ENCODE measurements around the gene CYP4V2. TPM values are rescaled to one million over a fixed set of nuclear protein-coding genes. Genes with fewer than 3 reads are reported as not detected.
A peak's percentile ranks its signal among the peaks of the same experiment; 100 is the strongest.

Gene CYP4V2
- total and polyA plus RNA-seq, 11 donors: 14.4 to 44.6 (median 26.0) TPM

DNA sequence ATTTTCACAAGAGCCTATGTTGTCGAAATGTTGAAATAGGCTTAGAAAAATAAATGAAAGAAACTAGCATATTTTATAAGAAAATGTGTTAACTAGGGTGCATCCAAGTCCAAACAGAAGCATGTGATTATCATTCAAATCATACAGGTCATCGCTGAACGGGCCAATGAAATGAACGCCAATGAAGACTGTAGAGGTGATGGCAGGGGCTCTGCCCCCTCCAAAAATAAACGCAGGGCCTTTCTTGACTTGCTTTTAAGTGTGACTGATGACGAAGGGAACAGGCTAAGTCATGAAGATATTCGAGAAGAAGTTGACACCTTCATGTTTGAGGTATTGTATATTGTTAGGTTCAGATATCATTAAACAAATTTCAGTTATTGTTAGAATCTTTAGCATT lies 9.6 kb downstream of the CYP4V2 start:
- Histone ChIP-seq H3K27ac (peak overlapping the region in 8 of 12 donors; percentile 26 to 80 (median 51)), H3K4me1 (peaks cover 0 to 22% (median 0%) of the 10 kb centered on the region in 12 donors), H3K9me3 (no peaks in the 10 kb centered on the region), H3K27me3 (no peaks in the 10 kb centered on the region), H3K36me3 (peaks cover 0 to 45% (median 23%) of the 10 kb centered on the region in 9 donors), H3K4me3 (no peak overlapping the region)
- DNase-seq: peak in 1 of 5 donors; percentile 32
- intact Hi-C loops (cut with DNase I): no loop called here
- peak in 2 of 4 donors; percentile 60 to 71 for ATAC-seq
- 57 to 69% (median 63%) methylated on average over 7 of the region's 7 CpGs for WGBS, 4 donors
- TF ChIP-seq POLR2A (IDR thresholded peaks at IDR 0.05): no peak

DNA sequence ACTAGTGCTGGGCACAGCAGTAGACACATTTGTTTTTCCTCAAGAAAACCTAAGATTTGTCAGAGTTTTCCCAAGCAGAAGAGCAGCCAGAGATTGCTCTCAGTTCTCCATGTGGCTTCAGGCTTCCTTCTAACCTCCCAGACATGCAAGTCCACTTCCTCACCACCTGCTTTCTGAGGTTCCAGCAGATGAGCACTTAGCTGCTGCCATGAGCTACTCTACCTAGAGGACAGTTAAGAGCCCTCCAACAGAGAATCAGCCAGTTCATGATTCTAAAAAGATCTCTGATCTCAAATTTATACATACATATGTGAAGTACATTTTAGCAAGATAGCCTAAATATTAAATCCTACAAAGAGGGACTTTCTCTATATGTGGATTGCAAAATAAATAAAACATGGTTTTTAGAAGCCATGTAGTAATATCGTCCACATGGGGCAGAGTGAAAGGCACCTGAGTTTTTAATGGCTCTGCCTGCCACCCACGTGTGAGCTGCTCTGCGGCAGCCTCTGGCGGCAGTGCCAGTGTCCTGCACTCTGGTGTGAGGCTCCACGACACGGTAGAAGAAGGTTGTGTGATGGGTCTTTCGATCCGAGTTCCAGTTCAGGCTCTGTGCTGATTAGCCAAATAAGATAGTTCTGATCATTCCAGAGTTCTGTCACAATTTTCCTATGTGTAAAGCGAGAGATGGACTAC lies 10.3 kb downstream of the CYP4V2 start:
- H3K27ac ChIP-seq: peak overlapping the region in 8 of 12 donors; percentile 0 to 80 (median 40)
- H3K4me1 ChIP-seq: peaks cover 0 to 22% (median 0%) of the 10 kb centered on the region in 12 donors
- peaks cover 0 to 38% (median 16%) of the 10 kb centered on the region in 9 donors for H3K36me3 ChIP-seq
- 46 to 54% (median 49%) methylated on average over 9 of the region's 9 CpGs for WGBS, 4 donors
- no peaks in the 10 kb centered on the region for H3K9me3 ChIP-seq
- no peaks in the 10 kb centered on the region for H3K27me3 ChIP-seq
- TF ChIP-seq CTCF (IDR thresholded peaks at IDR 0.05) (peak; percentile 40 to 68 (median 54)), POLR2A (IDR thresholded peaks at IDR 0.05) (no peak)
- intact Hi-C loops (cut with DNase I): no loop called here
- ATAC-seq (peak; percentile 70 to 79 (median 72)), DNase-seq (peak in 2 of 5 donors; percentile 40 to 53)
- H3K4me3 ChIP-seq: no peak overlapping the region

- no peak for DNase-seq
- TF ChIP-seq CTCF (IDR thresholded peaks at IDR 0.05): no peak
- no peak for TF ChIP-seq POLR2A (IDR thresholded peaks at IDR 0.05)
- whole genome bisulfite sequencing, 4 donors: 81 to 91% (median 89%) methylated on average over 8 of the region's 8 CpGs
- H3K36me3 ChIP-seq: peaks cover 0 to 29% (median 12%) of the 10 kb centered on the region in 9 donors
- no peaks in the 10 kb centered on the region for H3K9me3 ChIP-seq
- H3K4me3 ChIP-seq: no peak overlapping the region
- H3K27ac ChIP-seq: peak overlapping the region in 1 of 12 donors; percentile 55
- H3K4me1 ChIP-seq: peaks cover 0 to 22% (median 0%) of the 10 kb centered on the region in 12 donors
- peak in 1 of 4 donors; percentile 10 for ATAC-seq
- intact Hi-C loops (cut with DNase I): no loop called here
- H3K27me3 ChIP-seq: no peaks in the 10 kb centered on the region
These were observed 11.2 kb downstream of the CYP4V2 start for GRCh38 chr4:186202490-186203140.

- DNase-seq: no peak
- Histone ChIP-seq H3K27ac (peak overlapping the region in 3 of 12 donors; percentile 59 to 69 (median 63)), H3K9me3 (no peaks in the 10 kb centered on the region), H3K4me3 (peak overlapping the region in 3 of 12 donors; percentile 23 to 56 (median 41)), H3K4me1 (peaks cover 0 to 22% (median 0%) of the 10 kb centered on the region in 12 donors), H3K27me3 (no peaks in the 10 kb centered on the region), H3K36me3 (peaks cover 0 to 26% (median 9%) of the 10 kb centered on the region in 9 donors)
- intact Hi-C loops (cut with DNase I): no loop called here
- 42 to 68% (median 45%) methylated on average over 12 of the region's 12 CpGs for WGBS, 4 donors
- peak in 1 of 4 donors; percentile 23 for ATAC-seq
- TF ChIP-seq CTCF (IDR thresholded peaks at IDR 0.05): no peak
- TF ChIP-seq POLR2A (IDR thresholded peaks at IDR 0.05): no peak
These were observed 12.0 kb downstream of the CYP4V2 start for GRCh38 chr4:186203406-186203805.

Measured in heart left ventricle (tissue), 16 donors.